NCI-H1105 treated with DMSO at 0.1 percent for 48 hours (cell line): Measurements from ENCODE around the gene ITIH5.

Source experiments
- DNase-seq: peaks from one replicate; lab custom pipeline; 2025; lab: John Stamatoyannopoulos, UW

The ITIH5 gene

DNA sequence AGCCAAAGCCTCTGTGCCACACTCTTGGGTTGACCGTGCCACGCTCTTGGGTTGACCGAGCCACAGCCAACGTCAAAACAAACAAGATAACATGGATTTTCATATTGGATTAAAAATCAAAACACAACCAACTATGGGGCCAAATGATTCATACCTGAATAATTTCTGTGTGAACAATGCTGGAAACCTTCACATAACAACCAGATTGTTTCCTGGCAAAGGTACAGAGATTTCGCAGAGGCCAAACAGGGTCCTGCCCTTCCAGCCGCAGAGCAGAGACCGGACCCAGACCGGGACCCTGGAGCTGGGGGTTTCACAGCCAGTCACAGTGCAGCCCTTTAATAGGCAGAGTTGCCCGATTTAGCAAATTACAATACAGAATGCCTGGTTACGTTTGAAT lies 40.5 kb downstream of the ITIH5 start:
- DNase-seq: no peak

DNA sequence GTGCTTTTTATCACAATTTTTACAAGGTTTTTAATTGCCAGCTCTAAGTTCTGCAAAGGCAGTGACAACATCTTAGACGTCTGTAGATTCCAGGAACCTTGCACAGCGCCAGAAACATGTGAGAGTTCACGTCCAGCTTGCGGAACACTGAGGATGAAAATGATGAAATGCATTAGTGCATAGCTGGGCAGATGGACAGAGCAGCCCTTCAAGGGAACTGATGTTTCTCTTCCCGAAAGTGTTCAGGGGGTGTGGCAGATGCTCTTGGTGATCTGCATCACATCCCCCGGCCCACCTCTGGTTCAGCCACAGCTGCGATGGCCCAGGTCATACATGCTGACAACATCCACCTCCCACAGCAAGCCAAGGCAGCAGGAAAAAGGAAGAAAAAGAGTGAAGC lies 40.9 kb downstream of the ITIH5 start:
- DNase-seq: no peak

- no peak for DNase-seq
These were observed 41.8 kb downstream of the ITIH5 start for GRCh38 chr10:7625009-7625408.

GRCh38 chr10:7622969-7623368 lies 43.8 kb downstream of the ITIH5 start:
- no peak for DNase-seq

DNA sequence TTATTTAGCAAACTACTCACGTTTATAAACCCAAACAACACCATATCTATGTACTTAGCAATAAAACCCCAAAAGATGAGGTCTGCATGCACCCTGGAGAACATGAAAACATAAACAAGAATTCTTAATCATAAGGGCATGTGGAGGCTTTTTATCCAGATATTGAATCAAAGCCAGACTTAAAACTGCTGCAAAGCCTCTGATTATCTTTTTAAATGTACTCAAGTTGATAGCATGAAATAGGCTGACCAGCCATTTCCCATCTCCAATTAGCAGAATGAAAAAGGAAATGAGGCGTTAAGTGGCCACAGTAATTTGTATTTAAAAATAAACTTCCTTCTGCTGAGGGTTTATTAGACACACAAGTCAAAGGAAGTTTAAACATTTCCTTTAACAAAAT lies 48.3 kb downstream of the ITIH5 start:
- no peak for DNase-seq

GRCh38 chr10:7611909-7612308 lies 54.9 kb downstream of the ITIH5 start:
- no peak for DNase-seq

GRCh38 chr10:7610651-7611389 lies 55.9 kb downstream of the ITIH5 start:
- no peak for DNase-seq

- no peak for DNase-seq
These were observed 56.7 kb downstream of the ITIH5 start for GRCh38 chr10:7610026-7610425.

DNA sequence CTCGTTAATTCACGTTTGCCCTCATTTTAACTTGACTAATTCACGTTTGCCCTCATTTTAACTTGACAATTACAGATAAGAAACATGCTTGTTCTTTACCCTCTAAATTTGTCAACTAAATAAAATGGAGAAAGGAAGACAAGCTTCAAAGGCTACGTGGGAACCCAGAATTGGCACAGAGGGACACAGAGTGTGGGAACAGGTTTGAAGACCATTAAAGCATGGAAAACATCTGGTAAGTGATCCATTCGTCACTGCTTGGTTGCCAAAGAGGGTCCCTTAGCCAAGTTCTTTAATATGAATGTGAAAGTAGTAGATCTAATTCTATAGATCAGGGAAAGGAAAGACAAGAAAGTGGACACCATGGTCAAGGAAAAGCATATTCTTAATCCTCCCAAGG lies 57.2 kb downstream of the ITIH5 start:
- DNase-seq: no peak

DNA sequence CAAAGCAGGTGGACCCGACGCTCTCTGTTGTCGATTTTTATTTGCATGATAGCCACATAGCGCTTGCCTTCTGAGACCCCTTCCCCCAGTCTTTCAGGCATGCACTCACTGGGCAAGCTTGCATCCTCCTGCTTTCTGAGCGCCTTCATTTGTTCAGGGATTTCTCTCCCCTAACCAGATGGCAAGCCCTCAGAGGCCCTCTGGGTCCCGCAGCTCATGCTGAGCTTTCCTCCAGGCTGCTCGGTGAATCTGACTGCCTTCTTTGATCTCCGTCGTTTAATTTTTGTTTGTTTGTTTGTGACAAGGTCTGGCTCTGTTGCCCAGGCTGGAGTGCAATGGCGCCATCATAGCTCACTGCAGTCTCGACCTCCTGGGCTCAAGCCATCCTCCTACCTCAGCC lies 58.8 kb downstream of the ITIH5 start:
- no peak for DNase-seq

DNA sequence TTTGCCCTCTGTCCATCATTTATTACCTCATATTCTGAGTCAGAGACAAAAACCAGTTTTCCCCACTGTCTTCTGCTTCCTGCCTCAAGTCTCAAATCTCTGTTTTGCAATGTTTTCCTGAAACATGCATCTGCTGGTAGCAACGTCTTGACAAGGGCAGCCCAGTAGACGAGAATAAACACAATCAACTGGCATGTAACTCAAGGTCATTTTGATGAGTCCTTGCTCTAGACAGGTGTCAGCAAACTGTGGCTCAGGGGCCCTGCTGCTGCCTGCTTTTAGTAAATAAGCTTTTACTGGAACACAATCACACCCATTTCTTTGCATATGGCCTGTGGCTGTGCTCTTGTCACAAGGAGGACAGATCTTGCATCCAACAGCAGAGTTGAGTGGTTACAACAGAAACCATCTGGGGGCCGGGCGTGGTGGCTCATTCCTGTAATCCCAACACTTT lies 59.8 kb downstream of the ITIH5 start:
- DNase-seq: no peak

- no peak for DNase-seq
These were observed 61.0 kb downstream of the ITIH5 start for GRCh38 chr10:7605565-7606295.

DNA sequence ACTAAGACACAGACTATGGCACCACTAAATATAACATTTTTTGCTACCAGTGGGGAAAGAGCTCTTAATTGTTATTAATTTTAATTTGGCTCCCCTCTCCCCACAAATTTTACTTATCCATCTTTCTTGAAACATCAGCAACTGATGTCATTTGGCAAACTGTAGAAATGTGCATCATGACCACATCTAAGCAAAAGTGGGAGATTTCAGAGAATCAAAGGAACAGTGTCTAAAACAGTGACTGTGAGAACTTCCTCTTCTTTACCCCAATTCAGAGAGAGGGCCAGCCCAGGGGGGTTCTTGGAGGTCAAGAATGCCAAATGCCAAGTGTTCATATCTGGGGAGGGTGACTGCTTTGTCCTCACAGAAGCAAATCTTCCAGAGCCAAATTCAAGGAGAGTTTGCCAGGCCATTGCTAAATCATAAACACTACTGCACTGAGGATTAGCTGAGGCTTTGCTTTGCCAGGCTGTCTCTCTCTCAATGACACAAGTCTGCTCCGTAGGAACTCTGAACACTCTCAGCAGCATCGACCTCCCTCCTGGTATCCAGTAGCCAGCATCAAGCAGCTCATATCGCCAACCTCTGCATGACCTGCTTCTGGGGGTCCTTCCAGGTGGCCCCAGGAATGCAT lies 65.6 kb downstream of the ITIH5 start:
- DNase-seq: no peak

DNA sequence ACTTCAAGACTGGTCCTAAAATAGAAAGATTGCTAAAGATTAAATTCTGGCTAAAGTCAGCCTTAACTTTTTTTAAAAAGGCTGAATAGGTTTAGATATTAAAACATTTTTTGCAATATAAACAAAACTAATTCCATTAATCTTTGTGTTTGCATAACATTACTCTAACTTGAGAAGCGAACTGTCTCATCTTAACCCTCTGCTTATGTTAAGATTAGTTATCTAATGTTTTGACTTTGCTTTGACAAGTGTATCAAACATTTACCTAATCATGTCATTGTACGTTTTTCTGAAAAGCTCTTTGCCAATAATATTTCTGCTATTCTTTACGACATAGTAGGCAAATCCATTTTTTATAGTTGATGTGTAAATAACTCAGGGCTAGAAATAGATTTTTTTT lies 68.0 kb downstream of the ITIH5 start:
- no peak for DNase-seq

DNA sequence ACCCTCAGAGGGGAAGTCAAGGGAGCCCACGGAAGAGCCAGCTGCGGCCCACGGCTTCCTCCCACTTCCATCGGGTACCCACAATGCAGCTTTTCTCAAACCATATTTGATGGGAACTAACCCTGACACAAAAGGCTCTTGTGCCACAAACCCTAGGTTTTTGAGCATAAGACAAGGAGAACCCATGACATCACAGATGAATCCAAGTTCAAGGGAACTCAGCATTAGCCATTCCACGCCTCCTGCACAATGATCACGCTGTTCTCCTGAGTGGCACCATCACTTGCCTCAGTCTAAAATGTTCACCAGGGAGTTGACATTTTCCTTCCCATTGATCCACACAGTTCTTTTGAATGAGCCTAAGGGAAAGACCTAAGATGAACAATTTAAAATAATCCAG lies 70.4 kb downstream of the ITIH5 start:
- no peak for DNase-seq

- DNase-seq: no peak
These were observed 72.9 kb downstream of the ITIH5 start for GRCh38 chr10:7593905-7594304.

DNA sequence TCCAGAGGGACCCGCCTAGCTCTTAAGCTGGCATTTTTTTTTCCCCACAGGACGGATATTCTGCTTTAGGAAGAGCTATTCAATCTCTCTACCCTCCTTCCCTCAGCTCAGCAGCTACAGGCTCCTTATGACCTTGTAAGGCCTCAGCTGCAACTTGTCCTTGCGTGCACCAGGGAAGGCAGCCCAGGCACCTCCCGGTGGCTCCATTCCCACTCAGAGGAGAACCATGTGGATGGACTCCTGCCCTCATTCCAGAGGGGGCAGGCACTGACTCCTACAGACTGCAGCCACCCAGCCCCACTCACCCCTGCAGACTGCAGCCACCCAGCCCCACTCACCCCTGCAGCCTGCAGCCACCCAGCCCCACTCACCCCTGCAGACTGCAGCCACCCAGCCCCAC lies 73.7 kb downstream of the ITIH5 start:
- no peak for DNase-seq

GRCh38 chr10:7592627-7593026 lies 74.1 kb downstream of the ITIH5 start:
- DNase-seq: no peak

GRCh38 chr10:7590271-7590670 lies 76.5 kb downstream of the ITIH5 start:
- DNase-seq: no peak

DNA sequence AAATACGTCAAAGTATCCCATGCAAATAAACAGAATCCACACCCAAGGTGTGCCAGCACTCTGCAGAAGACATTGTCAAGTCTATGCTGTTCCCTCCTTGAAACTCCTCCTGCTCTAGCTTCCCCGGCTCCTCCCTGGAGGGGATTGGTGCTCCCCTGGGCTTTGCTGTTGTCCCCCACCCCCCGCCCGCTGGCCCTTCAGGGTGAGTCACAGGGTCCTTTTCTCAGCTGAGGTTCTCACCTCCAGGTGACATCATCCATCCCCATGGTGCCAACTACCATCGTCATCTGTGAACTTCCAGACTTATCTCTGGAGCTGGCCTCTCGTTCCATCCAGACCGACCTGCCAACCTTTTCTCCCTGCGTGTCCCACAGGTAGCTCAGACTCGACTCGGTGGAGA lies 77.0 kb downstream of the ITIH5 start:
- DNase-seq: no peak

GRCh38 chr10:7587865-7588188 lies 78.9 kb downstream of the ITIH5 start:
- no peak for DNase-seq

DNA sequence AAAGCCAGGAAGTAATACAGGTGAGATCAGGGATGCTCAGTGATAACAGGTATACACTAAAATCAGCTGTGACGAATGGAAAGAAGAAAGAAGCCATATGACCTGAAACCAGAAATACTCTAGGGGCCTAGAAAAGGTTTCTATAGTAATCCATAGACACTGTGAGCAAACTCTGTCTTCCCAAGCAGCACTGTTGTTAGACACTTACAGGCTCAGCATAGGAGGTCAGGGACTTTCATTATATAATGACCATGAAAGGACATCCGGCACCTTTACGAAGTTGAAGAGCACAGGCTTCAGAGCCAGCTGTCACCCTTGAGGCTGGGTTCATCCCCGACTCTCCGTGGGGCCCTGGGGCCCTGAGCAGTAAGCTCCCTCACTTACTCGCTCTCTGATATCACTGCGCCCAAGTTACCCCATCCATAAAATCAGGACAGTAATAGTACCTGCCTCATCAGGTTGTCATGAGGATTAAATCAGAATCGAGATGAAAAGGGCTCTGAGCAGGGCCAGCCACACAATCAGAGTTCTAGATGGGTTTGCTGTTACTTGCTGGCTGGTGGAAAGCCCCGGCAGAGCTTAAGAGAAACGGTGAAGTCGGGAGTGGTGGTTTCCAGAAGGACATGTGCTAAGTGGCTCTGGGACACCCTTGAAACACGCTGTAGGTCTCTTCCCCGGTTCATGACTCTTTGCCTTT lies 79.5 kb downstream of the ITIH5 start:
- DNase-seq: no peak

DNA sequence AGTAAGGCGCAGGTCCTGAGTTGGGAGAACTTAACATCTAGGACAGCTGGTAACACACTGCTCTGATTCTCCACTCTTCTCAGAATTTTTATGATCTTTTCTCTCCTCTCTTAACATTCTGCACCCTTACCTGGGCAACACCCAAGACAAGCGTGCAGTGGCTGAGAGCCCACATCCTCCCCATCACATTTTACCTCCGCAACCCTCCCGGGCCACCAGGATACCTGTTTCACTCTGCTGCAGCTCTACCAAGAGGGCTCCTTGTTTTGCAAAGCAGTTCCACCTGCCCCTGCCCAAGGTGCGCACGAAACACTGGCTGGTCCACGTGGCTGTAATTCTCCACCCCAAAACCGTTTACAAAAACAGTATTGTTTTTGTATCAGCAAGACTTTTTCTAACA lies 81.5 kb downstream of the ITIH5 start:
- DNase-seq: no peak
